Stimulated activated CD4-positive, alpha-beta T cell treated with anti-CD3 and anti-CD28 coated beads, Interleukin-12 subunit alpha, Interleukin-12 subunit beta, amount 100 ng/mL, for 4 hours (primary cell): ENCODE results near the gene MCM9.

ENCODE experiments used
- DNase-seq: peaks from one replicate; pipeline ENCODE4 v3.0.0-alpha.2; 2020

The MCM9 gene

GRCh38 chr6:118934461-118935330 lies at the start of gene MCM9:
Gene MCM9 (minus strand): TSS chr6:118935159. CDS start chr6:118931723, 3,436 bp downstream.
- DNase-seq, result peak; percentile 87

- DNase-seq, result no peak
Observed at GRCh38 chr6:118984342-118984741, 49.4 kb upstream of the MCM9 start.

GRCh38 chr6:118982575-118982911 lies 47.6 kb upstream of the MCM9 start:
- no peak for DNase-seq

GRCh38 chr6:118981884-118982574 lies 47.1 kb upstream of the MCM9 start:
- DNase-seq, result no peak

GRCh38 chr6:118980063-118980462 lies 45.1 kb upstream of the MCM9 start:
- no peak for DNase-seq

GRCh38 chr6:118974790-118975189 lies 39.8 kb upstream of the MCM9 start:
- DNase-seq, result no peak

- no peak for DNase-seq
Observed at GRCh38 chr6:118971682-118972081, 36.7 kb upstream of the MCM9 start.

GRCh38 chr6:118970866-118971265 lies 35.9 kb upstream of the MCM9 start:
- DNase-seq, result no peak

- DNase-seq, result no peak
Observed at GRCh38 chr6:118968416-118968815, 33.5 kb upstream of the MCM9 start.

GRCh38 chr6:118967239-118967638 lies 32.3 kb upstream of the MCM9 start:
- DNase-seq, result no peak

GRCh38 chr6:118965843-118966370 lies 30.9 kb upstream of the MCM9 start:
- DNase-seq, result no peak

- DNase-seq, result no peak
Observed at GRCh38 chr6:118965371-118965770, 30.4 kb upstream of the MCM9 start.

- DNase-seq, result no peak
Observed at GRCh38 chr6:118963003-118963402, 28.0 kb upstream of the MCM9 start.

- no peak for DNase-seq
Observed at GRCh38 chr6:118959903-118960302, 24.9 kb upstream of the MCM9 start.

GRCh38 chr6:118953391-118953790 lies 18.4 kb upstream of the MCM9 start:
- DNase-seq, result no peak

- DNase-seq, result no peak
Observed at GRCh38 chr6:118952683-118953082, 17.7 kb upstream of the MCM9 start.

GRCh38 chr6:118945217-118945616 lies 10.3 kb upstream of the MCM9 start:
- DNase-seq, result no peak

- DNase-seq, result no peak
Observed at GRCh38 chr6:118940770-118941169, 5.8 kb upstream of the MCM9 start.

GRCh38 chr6:118939683-118940082 lies 4.7 kb upstream of the MCM9 start:
- no peak for DNase-seq

- no peak for DNase-seq
Observed at GRCh38 chr6:118935978-118936703, 1.2 kb upstream of the MCM9 start.

GRCh38 chr6:118935331-118935668 lies 341 bp upstream of the MCM9 start:
- DNase-seq, result no peak

- no peak for DNase-seq
Observed at GRCh38 chr6:118933855-118934460, 1.0 kb downstream of the MCM9 start.

GRCh38 chr6:118932421-118932820 lies 2.5 kb downstream of the MCM9 start:
- DNase-seq, result no peak
